Measurements from ENCODE around the gene SEMA4A. TPM values are rescaled to one million over a fixed set of nuclear protein-coding genes. Genes with fewer than 3 reads are reported as not detected.
A peak's percentile ranks its signal among the peaks of the same experiment; 100 is the strongest.

The SEMA4A gene
- total and polyA plus RNA-seq, 9 of the 15 experiments (the other 6 are each of a cell fraction or from before 2014, with no cell fraction given), result 0.04 to 1.7 (median 0.45) TPM

GRCh38 chr1:156126043-156126629 lies 27.2 kb upstream of the SEMA4A start (continued):
- TF ChIP-seq RBFOX2 (IDR thresholded peaks at IDR 0.05; ENCODE audit: low read depth, low read length) (peak; percentile 63; the same call in 1 of the 2 replicates), SMARCA4 (IDR thresholded peaks at IDR 0.05) (no peak; the same call in 1 of the 2 replicates), SP2 (IDR thresholded peaks at IDR 0.05; ENCODE audit: extremely low read depth, low read depth, low read length, poor library complexity, severe bottlenecking) (peak; percentile 66), CREBBP (IDR thresholded peaks at IDR 0.05; ENCODE audit: low read depth, low read length) (no peak), THRAP3 (IDR thresholded peaks at IDR 0.05; ENCODE audit: borderline replicate concordance) (no peak), RFX1 (IDR thresholded peaks at IDR 0.05) (peak; percentile 93), ZNF507 (tag; conservative IDR thresholded peaks at IDR 0.05) (no peak), YY1 (IDR thresholded peaks at IDR 0.05; ENCODE audit: borderline replicate concordance in 1 of 3, control insufficient read depth in 1 of 3, extremely low read depth in 1 of 3, insufficient read depth in 3 of 3, insufficient read length in 1 of 3, insufficient replicate concordance in 2 of 3, low read depth in 1 of 3, low read length in 2 of 3) (peak in 2 of 3 experiments; percentile 4 to 25), SMC3 (conservative IDR thresholded peaks at IDR 0.05; ENCODE audit: insufficient read depth, low read depth, low read length) (no peak), NEUROD1 (IDR thresholded peaks at IDR 0.05; ENCODE audit: borderline replicate concordance, low read depth, low read length, partially characterized antibody) (peak; percentile 67), ZFX (CRISPR knock-in tag; IDR thresholded peaks at IDR 0.05) (peak; percentile 78), NUFIP1 (IDR thresholded peaks at IDR 0.05; ENCODE audit: partially characterized antibody) (no peak), BHLHE40 (IDR thresholded peaks at IDR 0.05; ENCODE audit: low read length) (no peak), PCBP1 (IDR thresholded peaks at IDR 0.05; ENCODE audit: low read depth, low read length, poor library complexity, severe bottlenecking) (no peak), NELFE (IDR thresholded peaks at IDR 0.05; ENCODE audit: insufficient read depth, insufficient read length) (no peak), RNF219 (CRISPR knock-in tag; IDR thresholded peaks at IDR 0.05) (no peak), PREB (CRISPR knock-in tag; IDR thresholded peaks at IDR 0.05) (no peak), GABPA (tag; conservative IDR thresholded peaks at IDR 0.05; ENCODE audit: low read depth) (peak; percentile 81), STAT5B (CRISPR knock-in tag; IDR thresholded peaks at IDR 0.05) (no peak), PRMT5 (CRISPR knock-in tag; IDR thresholded peaks at IDR 0.05) (no peak)
- TF ChIP-seq, protein P1, sequence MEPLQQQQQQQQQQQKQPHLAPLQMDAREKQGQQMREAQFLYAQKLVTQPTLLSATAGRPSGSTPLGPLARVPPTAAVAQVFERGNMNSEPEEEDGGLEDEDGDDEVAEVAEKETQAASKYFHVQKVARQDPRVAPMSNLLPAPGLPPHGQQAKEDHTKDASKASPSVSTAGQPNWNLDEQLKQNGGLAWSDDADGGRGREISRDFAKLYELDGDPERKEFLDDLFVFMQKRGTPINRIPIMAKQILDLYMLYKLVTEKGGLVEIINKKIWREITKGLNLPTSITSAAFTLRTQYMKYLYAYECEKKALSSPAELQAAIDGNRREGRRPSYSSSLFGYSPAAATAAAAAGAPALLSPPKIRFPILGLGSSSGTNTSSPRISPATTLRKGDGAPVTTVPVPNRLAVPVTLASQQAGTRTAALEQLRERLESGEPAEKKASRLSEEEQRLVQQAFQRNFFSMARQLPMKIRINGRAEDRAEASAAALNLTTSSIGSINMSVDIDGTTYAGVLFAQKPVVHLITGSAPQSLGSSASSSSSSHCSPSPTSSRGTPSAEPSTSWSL (CRISPR knock-in tag; IDR thresholded peaks at IDR 0.05; ENCODE audit: borderline replicate concordance), result no peak
- TF ChIP-seq, protein P2, sequence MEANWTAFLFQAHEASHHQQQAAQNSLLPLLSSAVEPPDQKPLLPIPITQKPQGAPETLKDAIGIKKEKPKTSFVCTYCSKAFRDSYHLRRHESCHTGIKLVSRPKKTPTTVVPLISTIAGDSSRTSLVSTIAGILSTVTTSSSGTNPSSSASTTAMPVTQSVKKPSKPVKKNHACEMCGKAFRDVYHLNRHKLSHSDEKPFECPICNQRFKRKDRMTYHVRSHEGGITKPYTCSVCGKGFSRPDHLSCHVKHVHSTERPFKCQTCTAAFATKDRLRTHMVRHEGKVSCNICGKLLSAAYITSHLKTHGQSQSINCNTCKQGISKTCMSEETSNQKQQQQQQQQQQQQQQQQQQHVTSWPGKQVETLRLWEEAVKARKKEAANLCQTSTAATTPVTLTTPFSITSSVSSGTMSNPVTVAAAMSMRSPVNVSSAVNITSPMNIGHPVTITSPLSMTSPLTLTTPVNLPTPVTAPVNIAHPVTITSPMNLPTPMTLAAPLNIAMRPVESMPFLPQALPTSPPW (CRISPR knock-in tag; IDR thresholded peaks at IDR 0.05), result peak; percentile 60
